Measurements from ENCODE around the gene TUBA8.
A peak's percentile ranks its signal among the peaks of the same experiment; 100 is the strongest.
"Not testable (repeated sequence)": the region's sequence is repeated elsewhere in the genome, so short reads cannot be mapped to it uniquely, and the experiment has no call there.

TUBA8 gene

DNA sequence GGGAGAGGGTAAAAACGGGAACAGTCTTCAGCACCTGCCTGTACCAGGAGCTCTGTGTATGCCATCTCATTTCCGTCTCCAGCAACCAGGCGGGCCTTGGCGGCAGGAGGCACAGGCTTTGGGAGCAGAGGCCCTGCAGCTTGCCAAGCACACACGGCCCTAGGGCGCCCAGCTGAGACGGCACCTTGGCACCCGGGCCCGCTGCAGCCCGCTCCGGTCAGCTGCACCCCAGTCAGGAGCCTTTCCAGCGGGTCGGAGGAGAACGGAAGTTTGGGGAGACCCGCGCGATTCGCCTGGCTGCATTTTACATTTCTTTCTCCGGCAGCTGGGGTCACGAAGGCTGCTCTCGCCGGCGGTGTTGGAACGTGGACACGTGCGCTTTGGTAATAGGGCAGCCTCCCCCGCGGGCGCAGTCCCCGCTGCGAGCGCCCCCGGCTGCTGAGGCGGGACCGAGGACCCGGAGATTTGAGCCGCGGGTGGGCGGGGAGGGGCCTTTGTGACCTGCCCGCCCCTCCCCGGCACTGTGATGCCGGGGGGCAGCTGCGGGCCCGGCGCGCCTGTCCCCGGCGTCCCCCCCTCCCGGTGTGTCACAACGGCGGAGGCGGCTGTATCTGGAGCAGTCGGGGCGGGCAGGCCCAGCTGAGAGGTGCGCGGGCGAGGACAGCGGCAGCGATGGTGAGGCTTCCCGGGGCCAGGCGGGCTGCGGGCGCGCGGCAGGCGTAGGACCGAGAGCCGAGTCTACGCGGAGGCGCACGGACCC is at the start of gene TUBA8:
TSS of gene TUBA8 (plus strand) at position 616 of the 760 bp plus-strand sequence. CDS start at position 673, 57 bp downstream.
- H3K27ac ChIP-seq = no peak within 1 kb of the TSS
- no peak for DNase-seq (ENCODE audit: low read depth, low spot score)

DNA sequence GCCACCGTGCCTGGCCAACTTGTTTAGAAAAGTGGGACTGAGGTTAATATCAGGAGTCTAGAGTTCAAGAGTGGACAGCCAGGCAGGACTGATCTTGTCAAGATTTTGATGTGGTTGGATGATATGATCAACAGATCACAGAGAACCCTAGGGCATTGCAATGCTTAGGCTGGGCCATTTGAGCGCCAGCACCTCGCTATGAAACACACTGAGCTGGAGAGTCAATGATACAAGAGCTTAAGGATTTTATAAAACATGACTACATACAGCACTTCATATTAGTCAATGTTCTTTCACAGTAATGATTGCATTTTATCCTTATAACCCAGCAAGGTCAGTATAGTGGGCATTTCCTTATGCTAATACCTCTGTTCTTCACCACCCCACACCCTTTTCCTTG is 48.2 kb upstream of the TUBA8 start:
- peak overlapping the region; percentile 66 for H3K27ac ChIP-seq
- DNase-seq (ENCODE audit: low read depth, low spot score) = no peak

GRCh38 chr22:18063306-18063705 is 47.3 kb upstream of the TUBA8 start:
- DNase-seq (ENCODE audit: low read depth, low spot score) = no peak
- H3K27ac ChIP-seq = peak overlapping the region; percentile 66

- peak overlapping the region; percentile 66 for H3K27ac ChIP-seq
- DNase-seq (ENCODE audit: low read depth, low spot score) = not testable (repeated sequence)
Measured at GRCh38 chr22:18063715-18064114, 46.9 kb upstream of the TUBA8 start.

DNA sequence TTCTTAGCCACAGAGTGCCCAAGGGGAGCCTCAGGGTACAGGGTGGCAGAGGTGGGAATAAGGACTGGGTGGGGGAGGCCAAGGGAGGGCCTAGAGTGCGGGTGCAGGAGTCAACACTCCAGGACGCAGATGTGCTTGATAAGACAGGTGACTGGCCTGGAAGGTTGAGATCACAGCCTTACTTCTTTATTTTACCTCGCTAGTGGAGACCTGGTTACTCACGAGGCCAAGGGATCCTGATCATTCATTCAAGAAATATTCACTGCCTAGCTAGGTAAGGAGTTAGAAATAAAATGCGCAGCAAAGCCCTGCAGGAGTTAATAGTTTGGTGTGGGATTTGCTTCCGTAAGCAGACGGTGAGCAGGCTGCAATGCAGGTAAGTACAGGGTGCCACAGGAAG is 46.0 kb upstream of the TUBA8 start:
- DNase-seq (ENCODE audit: low read depth, low spot score) = no peak

GRCh38 chr22:18065256-18065655 is 45.4 kb upstream of the TUBA8 start:
- peak overlapping the region; percentile 66 for H3K27ac ChIP-seq
- DNase-seq (ENCODE audit: low read depth, low spot score) = no peak

More for the DNA sequence above, 46.0 kb upstream of the TUBA8 start:
- H3K27ac ChIP-seq = peak overlapping the region; percentile 66

DNA sequence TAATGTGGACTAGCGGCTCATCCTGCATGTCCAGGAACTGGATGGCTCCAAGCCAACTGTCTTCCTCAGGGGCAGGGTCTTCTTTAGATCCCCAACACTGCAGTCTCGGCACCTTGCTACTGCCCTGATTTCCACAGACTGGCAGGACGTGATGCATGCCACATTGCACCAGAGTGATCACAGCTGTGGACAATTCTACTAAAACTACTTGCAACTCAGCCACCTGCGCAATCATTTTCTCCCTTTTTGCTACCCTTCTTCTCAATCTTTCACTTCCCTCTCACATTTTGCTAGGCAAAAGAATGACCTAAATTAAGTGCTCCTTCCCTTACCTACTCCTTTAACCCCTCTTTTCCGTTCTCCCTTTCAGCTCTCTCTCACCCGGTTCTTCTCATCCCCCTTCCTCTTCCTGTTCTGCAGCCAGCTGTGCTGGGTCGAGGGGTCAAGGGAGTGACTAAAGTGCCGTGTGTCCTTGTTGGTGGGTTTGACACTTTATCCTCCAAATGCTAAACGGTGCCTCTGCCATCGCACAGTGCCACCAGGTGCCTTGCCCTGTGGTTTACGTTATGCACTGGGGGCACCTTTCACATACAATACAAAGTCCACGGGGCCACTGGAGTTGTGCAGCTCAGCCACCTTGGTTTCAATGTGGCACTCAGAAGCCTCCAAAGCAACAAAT is 44.3 kb upstream of the TUBA8 start:
- H3K27ac ChIP-seq = no peak overlapping the region
- no peak for DNase-seq (ENCODE audit: low read depth, low spot score)

- no peak overlapping the region for H3K27ac ChIP-seq
- DNase-seq (ENCODE audit: low read depth, low spot score) = no peak
Measured at GRCh38 chr22:18067121-18067520, 43.5 kb upstream of the TUBA8 start.

DNA sequence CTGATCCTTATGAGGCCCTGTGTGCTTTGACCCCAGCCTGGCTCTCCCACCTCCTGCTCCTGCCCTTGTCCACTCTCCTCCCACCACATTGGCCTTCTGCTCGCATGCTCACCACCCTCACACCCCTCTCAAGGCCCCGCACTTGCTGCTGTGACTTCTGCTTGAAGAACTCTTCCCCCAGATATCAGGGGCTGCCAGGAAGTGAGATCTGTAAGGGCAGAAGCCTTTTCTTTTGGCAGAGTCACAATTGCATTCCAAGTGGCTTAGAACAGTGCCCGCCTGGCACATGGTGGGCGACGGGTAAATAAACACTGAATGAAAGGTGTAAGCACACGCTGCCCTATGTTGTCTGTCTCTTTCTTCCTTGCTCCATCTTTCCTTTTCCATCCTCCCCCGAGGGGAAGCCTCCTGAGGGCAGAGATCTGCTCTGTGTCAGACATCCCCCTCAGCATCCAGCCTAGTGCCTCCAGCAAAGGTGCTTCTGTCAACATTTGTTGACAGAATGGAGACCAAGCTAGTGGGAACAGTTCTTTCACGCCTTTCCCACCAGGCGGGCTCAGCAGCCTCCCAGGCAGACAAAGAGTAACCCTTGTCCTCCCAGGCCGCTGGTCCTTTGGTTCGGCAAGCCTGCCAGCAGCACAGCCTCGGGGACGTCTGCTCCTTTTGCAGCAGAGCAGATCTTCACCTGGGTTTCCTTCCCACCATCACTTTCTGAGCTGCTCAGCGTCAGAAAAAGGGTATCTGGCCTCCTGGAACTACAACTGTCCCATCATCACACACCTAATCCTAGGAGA is 42.9 kb upstream of the TUBA8 start:
- H3K27ac ChIP-seq = no peak overlapping the region
- no peak for DNase-seq (ENCODE audit: low read depth, low spot score)

DNA sequence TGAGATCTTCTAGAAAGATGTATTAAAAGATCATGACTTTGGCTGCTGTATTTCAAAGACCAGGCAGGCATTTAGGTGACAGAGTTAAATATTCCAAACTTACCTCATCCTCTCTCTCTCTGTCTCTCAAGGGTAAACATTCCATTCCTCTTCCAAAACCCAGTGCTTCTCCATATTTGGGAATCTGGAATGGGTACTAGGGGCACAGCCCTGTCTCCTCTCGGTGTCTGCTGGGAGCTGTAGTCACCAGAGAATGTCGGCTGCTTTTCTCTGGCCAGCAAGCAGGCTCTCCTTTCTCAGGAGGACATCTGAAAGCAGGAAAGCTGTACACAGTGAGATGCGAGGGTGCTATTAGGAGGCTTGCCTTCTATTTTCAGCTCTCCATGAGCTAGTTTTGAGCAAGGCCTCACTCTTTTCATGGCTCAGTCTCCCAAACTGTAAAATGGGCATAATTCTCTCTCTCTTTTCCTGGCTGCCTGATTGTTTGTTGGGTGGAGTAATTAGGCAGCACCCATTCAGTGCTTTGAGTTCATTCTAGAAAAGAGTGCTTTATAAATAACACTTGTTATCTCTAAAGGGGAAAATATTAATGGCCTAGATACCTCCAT is 42.1 kb upstream of the TUBA8 start:
- no peak overlapping the region for H3K27ac ChIP-seq
- DNase-seq (ENCODE audit: low read depth, low spot score) = no peak

DNA sequence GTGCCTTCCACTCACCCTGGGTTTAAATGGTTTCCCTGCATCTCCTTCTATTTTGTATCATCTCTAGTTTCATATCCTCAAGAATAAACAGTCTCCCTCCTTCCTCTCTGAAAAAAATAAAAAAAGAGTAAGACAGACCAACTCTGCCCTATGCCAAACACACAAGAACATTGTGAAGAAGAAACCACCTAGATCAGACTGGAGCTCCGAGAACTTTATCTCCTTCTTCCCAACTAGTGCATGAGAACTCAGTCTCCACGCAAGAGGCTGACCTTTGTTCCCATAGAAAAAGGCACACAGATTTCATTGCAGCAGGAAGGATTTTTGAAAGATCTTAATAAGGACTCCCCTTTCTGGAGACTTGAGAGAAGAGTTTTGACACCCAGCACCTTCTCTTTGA is 41.6 kb upstream of the TUBA8 start:
- H3K27ac ChIP-seq = no peak overlapping the region
- DNase-seq (ENCODE audit: low read depth, low spot score) = no peak

GRCh38 chr22:18070041-18070440 is 40.6 kb upstream of the TUBA8 start:
- no peak for DNase-seq (ENCODE audit: low read depth, low spot score)
- peak overlapping the region; percentile 57 for H3K27ac ChIP-seq

DNA sequence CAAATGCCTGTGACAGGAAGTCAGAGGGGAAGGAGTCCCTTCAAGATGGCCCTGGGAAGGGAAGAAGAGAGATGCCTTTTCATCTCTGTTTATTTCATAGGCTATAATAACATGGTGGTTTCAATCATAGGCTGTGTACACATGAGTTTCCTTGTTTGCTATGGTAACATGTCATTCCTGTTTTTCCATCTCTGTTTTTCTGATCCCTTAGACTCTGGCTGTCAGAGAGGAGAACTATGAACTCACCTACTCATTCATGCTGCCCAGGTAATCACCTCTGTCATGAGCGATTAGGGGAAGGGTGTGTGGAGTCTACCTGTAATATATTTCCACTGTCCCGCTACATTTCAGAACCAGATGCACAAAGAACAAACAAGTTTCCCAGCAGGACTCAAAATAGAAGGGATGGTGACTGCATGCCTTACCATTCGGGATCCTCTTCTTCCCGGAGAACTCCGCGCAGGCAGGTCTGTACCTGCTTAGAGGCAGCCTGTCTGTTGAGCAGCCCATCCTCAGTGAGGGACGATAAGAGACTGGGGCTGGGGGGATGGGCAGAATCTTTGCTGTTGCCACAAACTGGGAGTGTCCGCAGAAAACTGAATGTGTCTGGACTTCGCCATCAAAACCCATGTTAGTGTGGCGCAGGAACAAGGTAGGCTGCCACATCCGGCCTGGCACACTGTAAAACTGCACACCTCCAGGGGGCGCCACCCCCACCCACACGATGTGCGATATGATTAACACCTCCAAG is 39.9 kb upstream of the TUBA8 start:
- H3K27ac ChIP-seq = peak overlapping the region; percentile 57
- no peak for DNase-seq (ENCODE audit: low read depth, low spot score)

GRCh38 chr22:18071307-18071967 is 39.2 kb upstream of the TUBA8 start:
- not testable (repeated sequence) for DNase-seq (ENCODE audit: low read depth, low spot score)

DNA sequence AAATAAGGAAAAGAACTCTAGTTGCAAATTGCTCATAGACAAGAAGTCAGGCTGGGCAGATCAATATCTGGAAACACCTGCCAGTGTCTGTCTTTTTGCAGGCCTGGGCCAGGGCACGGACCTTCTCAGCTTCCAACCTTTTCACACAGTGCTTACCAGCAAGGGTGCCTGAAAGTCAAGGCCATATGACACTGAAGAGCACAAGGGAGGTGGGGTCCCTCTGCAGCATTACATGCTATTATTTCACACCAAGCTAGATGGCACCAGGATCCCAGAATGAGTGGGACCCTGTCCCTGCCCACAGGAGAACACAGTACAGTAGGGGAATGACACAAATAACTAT is 38.7 kb upstream of the TUBA8 start:
- H3K27ac ChIP-seq = no peak overlapping the region
- no peak for DNase-seq (ENCODE audit: low read depth, low spot score)

More at GRCh38 chr22:18071307-18071967, 39.2 kb upstream of the TUBA8 start:
- peak overlapping the region; percentile 57 for H3K27ac ChIP-seq

DNA sequence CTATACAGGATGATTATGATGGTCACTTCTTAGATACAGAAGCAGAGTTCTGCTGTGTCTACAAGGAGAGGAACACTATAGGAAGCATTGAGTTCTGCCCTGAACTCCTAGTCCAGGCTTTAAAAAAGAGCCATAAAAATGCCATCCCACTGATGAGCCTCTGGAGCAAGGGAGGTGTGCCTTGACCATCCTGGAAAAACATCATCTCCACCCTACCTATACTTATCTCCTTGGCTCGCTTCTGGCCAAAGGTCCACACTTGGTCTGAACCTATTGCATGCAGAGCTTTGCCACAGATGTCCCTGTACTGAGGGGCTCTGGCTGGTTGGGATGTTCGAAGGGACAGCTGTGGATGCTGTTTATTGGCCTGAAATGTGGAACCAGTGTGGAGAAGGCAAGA is 37.1 kb upstream of the TUBA8 start:
- no peak overlapping the region for H3K27ac ChIP-seq
- no peak for DNase-seq (ENCODE audit: low read depth, low spot score)

- not testable (repeated sequence) for DNase-seq (ENCODE audit: low read depth, low spot score); H3K27ac ChIP-seq
Measured at GRCh38 chr22:18073927-18074326, 36.7 kb upstream of the TUBA8 start.

GRCh38 chr22:18075101-18075719 is 35.4 kb upstream of the TUBA8 start:
- no peak overlapping the region for H3K27ac ChIP-seq
- DNase-seq (ENCODE audit: low read depth, low spot score) = no peak
